Activated CD8-positive, alpha-beta memory T cell treated with anti-CD3 and anti-CD28 coated beads for 4 hours (primary cell): ENCODE measurements around the gene UQCC3.
"Not testable (repeated sequence)": the region's sequence is repeated elsewhere in the genome, so short reads cannot be mapped to it uniquely, and the experiment has no call there.

Experiments used
- DNase-seq, 2 donors: peaks; one replicate each; pipeline ENCODE4 v3.0.0-alpha.2; 2020; ENCODE audit warnings: low read depth in 2 of 2

UQCC3 gene

DNA sequence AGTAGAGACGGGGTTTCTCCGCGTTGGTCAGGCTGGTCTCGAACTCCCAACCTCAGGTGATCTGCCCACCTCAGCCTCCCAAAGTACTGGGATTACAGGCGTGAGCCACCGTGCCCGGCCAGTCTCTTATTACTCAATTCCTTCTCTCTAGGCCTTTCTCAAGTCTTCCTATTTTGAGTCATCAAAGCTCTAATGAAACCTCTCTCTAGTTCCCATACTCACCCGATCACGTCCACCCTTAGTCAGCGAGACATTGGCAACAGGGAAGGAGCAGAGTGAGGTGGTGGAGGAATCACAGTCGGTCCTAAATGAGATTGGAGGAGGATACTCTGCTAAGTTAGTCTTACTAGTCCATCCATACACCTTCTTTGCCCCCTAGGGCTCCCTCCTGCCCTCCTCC is 30.8 kb downstream of the UQCC3 start:
- DNase-seq = no peak

DNA sequence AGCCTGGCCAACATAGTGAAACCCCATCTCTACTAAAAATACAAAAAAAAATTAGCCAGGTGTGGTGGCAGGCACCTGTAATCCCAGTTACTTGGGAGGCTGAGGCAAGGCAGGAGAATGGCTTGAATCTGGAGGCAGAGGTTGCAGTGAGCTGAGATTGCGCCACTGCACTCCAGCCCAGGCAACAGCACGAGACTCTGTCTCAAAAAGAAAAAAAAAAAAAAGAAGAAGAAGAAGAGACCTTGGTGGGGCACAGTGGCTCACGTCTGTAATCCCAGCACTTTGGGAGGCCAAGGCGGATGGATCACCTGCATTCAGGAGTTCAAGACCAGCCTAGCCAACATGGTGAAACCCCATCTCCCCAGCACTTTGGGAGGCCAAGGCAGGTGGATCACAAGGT is 32.4 kb downstream of the UQCC3 start:
- not testable (repeated sequence) for DNase-seq

DNA sequence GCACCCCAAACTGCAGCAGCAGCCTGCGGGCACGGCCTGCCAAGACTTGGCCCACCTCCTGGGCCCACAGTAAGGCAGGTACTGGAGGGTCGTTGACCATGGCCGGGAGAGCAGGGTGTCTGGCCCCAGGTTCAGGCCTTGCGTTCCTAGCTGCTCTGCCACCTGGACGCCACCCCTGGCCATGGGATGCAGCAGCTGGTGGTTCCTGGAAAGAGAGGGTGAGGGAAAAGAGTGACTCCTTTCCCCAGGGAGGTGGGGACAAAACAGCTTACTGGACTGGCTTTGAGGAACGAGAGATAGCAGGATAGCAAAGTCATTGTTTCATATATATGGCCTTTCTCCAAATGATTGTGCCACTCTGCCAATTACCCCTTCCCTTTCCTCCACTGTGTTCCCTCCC is 33.9 kb downstream of the UQCC3 start:
- DNase-seq = no peak

DNA sequence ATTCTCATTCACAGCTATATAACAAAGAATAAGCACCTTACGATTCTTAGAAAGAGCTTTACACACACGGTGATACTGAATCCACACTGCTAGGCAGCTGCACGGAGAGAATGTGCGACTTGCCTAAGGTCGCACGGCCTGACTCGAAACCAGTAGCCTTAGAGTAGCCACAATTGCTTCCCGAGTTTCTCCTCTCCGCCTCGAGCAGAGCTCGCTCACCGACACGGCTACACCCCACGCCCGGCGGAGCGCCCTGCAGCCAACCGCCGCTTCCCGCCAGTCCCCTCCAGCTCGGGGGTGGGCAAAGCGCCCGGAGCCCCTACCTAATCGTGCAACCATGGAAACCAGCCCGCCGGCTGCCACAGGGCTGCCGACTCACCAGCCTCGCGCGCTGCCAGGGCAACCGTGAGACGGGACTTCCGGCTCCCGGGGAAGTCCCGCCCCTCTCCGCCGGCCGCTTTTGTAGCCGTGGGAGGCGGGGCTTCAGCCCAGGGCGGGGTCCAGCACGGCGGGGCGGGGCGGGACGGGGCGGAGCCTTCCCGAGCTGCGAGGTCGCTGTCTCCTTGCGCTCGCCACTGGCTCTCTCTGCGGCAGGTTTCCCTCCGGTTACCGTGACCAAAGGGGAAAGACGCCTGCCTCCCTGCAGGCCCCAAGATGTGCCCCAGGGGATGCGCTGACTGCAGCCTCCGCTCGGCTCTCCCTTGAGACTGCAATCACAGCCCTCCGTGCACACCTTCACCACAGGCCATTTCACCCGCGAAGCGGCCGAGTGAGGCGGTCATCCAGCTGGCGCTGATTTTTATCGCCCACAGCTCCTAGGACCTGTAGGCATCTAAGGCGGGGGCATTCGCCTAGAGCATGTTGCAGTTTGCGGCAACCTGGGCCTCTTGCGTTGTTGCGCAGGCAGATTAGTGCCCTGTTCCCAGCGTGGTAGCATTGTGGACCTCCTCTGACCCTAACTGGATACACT is 34.7 kb downstream of the UQCC3 start:
- DNase-seq = peak; percentile 89 to 91

DNA sequence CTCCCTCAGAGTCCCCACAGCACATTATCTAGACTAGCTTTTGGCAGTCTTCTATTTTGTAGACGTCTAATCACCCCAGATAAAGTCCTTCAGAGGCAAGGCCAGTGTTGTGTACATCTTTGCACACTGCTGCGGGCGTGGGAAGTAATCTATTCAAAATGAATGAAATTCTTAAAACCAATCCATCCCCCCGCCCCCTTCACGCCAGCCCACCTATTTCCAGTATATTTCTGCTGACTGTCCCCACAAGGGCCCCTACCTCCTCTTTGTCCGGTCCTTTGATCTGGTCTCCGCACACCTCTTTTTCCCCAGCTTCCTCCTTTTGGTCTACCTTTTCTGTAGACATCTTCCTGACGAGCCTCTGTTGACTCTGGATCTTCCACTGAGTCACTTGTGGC is 35.4 kb downstream of the UQCC3 start:
- DNase-seq = no peak

DNA sequence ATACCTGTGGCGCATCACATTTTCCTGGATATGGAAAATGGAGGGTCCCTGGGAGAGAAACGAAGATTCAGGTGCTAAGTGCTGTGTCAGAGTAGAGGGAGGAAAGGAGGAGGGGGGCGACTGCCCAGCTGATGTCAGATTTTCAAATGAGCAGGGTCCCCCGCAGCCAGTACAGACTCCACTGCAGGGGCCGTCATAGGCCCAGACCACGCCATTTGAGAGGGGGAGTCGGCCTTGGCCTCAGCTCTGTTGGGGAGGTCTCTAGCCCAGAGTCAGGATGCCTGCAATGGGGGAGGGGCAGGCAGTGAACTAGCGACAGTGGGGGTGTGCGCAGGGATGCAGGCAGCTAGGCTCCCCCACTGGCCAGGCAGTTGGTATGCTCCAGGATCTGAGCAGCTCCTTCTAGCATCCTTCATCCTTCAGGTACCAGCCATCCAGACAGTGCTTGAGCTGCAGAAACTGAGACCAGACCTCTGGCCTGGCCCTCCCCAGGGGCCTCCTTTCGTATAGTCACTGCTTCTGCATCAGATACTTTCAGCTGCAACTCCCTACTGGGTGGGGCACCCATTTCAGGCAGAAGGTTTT is 35.9 kb downstream of the UQCC3 start, which contains the start of the genes BSCL2 and GNG3:
Gene BSCL2, minus strand, starts transcription at position 148 of the 585 bp plus-strand sequence. CDS start 229 bp downstream, outside the sequence.
Gene GNG3, plus strand, starts transcription at position 400 of the 585 bp plus-strand sequence. CDS start 620 bp downstream, outside the sequence.
- DNase-seq = no peak

DNA sequence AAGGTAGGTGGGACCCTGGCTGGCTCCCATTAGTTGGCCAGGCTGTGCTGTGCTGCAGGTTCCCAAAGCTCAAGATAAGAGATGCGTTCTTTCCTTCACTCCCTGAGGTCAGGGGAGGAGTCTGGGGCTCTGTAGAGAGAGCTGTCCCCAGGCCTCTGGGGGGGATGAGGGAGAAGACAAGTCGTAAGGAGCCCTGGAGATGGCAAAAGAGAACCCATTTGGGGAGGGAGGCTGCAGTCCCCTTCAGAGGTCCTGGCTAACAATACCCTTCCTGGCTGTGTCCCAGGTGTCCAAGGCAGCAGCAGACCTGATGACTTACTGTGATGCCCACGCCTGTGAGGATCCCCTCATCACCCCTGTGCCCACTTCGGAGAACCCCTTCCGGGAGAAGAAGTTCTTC is 36.9 kb downstream of the UQCC3 start:
- no peak for DNase-seq

DNA sequence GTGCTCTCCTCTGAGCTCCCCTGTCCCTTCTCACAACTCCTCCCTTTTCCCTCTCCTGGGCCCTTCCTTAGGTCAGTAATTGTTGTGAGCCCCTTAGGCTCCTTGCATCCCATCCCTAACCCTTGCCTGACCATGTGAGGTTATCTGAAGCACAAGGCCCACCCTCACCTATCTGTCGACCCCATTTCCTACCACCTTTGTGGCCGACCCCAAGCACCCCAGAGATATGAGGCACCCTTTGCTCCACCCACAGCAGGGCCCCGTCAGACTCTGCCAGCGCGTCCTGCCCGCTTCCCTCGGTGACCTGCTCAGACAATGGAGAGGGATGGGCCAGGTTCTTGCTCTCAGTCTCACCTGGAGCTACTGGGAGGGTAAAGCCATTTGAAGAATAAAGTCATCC is 37.3 kb downstream of the UQCC3 start:
- DNase-seq = no peak

DNA sequence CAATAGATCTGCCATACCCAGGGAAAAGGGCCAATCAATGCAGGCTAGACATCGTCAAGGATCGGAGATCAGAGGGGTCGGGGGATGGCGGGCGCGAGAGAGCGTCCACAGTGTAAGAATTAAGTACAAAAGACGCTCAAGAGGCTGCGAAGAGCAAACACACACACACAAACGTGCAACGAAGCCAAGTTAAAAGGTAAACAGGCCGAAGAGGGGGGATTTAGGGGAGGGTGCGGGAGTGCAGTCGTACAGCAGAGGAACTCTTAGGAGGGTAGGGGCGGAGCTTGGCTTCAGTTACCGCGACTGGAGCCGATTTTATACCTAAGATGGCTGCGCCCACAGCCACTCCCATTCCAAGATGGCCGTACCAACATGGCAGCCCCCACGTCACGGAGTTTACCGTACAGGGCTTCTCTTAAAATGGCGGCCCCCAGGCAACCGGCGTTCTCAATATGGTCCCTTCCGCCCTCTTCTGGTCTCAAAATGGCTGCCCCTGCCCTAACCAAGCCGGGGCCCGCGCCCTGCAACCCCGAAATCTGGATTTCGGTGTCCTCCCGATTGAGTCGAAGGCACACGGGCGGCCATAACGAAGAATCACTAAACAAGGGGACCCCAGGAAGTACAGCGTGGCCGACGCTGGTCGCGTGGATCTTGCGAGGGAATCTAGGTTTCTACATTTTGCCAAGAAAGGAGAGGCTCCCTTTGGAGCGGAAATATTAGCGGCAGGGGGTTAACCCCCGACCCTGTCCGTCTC is 38.0 kb downstream of the UQCC3 start:
- peak; percentile 92 to 96 for DNase-seq

DNA sequence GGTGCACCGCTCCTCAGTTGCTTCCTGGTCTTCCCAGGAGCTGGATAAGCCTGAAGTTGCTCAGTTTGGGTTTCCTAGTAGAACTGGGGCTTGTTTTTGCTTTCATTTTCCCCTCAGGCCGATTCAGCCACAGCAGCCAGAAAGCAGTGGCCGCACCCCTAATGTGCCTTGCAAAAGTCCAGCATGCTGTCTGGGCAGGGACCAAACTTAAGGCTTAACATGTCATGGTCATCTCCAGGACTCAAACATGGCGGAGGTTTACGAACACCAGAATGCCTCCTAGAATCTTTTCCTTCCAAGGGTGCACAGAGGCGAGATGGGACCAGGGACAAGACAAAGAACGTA is 38.5 kb downstream of the UQCC3 start:
- DNase-seq = no peak

DNA sequence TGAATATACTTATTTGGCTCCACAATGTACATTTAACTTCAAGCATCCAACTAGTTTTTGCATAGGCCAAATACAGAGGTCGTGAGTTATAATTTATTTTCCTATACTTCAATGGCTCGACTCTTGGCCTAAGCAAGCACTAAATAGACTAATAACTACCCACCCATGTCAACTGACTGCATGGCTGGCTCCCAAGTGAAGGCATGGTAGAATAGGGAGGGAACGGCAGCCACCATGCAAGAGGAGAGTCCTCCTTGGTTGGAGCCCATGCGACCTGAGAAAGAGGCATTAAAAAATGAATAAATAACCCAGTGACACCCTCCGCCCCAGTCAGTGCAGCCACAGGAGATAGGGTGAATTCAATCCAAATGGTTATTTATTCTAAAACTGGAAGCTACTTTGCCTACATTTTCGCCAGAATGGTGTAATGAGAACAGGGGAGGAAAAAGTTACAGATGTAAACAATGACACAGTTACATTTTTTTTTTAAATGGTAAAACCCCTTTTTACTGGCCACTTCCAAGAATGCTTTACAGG is 40.9 kb downstream of the UQCC3 start:
- no peak for DNase-seq

DNA sequence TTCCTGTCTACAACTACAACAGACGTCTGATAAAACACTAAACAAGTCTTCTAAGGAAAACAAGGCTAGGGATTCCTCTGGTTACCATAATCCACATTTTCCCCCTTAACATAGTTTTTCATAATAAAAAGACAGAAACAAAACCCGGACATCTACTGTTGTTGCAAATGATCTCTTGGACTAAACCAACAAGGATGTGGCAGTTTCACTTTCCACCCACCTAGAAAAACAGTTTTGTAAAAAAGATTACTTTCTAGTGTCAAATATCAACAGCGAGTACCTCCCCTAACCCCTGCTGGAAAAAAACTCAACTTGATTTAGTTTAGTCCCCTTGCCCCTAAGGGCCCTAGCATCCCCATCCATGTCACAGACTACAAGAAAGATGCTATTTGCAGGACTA is 41.4 kb downstream of the UQCC3 start:
- DNase-seq = no peak

DNA sequence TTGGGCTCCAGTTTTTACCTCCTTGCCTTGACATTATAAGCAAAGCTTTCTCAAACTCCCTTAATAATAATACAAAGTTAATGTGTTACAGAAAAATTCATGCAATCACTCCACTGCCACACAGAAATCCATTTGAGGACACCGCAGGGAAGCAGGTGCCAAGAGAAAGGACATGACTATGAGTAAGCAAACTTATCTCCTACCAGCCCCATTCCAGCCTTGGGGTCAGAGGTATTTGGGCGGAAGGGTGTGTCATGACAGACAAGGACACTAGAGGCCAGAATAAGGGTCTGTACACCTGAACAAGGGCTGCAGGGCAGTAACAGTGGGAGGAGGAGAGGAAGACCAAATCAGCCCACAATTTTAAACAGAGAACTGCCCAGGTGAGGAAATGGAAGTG is 41.9 kb downstream of the UQCC3 start:
- DNase-seq = no peak

DNA sequence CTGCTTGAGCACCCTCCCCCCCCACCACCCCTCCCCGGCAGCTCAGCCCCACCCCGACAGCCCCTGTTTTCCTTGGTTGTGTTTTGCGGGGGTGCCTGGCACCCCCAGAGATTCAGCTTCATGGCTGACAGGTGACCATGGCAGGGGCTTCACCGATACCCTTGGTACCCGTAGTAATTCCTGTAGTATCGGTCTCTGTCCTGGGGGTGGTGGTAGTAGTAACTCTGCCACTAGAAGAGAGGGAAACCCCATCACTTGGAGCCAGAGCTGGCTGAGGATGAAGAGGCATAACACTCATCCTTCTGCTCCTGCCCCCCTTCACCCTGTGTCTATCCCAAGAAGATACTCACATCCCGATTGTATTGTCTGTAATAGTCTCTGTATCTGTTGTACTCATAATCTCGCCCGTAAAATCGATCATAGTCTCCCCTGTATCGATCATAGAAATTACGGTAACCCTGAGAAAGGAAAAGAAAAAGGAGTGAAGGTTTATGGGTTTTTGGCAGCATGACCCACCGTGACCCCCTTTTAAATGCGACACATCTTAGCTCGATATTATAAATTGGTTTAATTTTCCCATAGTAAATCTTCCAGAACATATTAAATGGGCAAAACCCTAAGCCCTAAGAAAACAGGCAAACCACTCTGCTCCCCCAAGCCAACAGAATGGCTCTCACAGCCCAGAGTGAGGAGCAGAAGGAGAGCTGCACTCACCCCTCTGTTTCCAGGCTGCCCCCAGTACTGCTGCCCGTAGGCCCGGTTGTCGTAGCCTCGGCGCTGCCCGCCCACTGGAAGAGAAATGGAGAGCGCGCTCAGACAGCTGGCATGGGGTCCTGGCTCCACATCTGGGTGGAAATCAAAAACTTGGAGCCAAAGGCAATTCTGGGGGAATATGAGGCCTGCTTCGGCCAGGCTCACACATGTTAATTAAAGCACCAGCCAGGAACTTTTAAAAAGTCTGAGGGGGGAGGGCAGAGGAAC is 44.0 kb downstream of the UQCC3 start:
- no peak for DNase-seq

DNA sequence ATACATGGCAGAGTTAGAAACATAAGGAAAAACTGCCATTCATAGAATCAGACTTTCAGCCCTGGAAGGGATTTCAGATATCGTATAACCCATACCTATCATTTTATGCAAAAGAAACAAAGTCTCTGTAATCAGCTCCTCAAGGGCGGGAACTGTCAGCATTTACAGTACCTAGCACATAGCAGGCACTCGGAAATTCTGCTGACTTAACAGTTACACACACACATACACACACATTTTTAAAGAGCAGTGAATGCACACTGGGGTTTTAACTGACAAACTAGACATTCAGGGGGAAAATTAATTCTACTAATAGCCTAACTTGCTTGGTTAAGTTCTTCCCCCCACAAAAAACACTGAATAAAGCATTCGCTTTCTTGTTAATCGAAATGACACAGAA is 44.7 kb downstream of the UQCC3 start:
- DNase-seq = no peak

DNA sequence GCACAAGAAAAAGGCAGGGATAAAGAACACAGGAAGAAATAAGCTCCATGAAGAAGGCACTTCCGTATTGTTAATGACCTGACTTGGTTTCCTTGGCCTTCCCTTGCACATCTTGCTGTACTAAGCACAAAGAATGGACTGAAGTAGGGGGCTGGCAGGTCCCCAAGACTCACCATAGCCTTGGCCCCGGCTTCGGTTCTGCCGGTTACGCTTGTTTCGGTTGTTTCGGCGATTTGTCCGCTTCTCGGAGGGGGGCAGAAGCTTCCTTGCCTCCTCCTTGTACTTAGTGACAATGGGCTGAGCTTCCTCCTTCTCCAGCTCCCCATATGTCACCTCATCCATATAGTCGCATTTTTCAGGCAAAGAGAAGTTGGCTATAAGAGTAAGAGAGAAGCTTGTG is 45.3 kb downstream of the UQCC3 start:
- no peak for DNase-seq

DNA sequence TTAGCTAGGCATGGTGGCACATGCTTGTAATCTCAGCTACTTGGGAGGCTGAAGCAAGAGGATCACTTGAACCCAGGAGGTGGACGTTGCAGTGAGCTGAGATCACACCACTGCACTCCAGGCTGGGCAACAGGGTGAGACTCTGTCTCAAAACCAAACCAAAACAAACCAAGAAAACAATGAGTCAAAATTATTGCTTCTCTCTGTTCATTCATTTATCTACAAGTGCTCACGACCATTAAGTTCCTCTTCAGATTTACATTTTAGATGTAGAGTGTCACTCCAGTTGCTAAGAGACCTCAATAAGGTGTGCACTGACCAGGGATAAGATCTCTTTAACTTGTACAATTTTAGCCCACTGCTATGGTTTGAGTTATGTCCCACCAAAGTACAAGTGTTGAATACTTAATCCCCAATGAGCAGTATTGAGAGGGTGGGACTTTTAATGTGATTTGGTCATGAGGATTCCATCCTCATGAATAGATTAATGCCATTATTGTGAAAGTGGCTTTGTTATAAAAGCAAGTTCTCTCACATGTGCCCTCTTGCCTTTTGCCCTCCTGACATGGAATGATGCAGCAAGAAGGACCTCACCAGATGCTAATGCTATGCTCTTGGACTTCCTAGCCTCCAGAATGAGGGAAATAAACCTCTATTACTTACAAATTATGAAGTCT is 48.0 kb downstream of the UQCC3 start:
- no peak for DNase-seq

DNA sequence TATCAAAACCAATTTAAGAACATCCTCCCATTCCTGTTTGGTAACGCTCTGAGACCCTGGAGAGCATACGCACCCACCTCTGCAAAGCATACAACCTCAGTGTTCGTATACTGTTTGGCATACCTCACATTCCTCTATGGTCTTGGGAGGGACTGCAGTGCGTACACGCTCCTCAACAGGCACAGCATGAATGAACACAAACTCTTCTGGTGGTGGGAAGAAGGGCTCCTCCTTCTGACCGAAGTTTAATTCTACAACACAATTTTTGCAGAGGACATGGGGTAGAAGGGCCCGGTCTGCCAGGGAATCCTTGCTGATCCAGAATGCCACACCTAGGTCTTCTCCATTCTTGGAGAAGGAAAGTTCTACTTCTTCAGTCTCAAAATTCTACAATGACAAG is 50.5 kb downstream of the UQCC3 start:
- no peak for DNase-seq
